Lower leg skin (tissue), 3 donors: Measurements from ENCODE around the gene TRPV5.

Experiments used
- POLR2A ChIP-seq, 2 donors: fragments of 450-650 bp; IDR thresholded peaks; one replicate each; pipeline ENCODE4 v1.6.1; 2016 to 2017; ENCODE audit warnings: antibody characterized with exemption in 2 of 2, mild to moderate bottlenecking in 1 of 2, moderate library complexity in 1 of 2
- TF ChIP-seq, protein P1 (sequence below), 3 donors: fragments of 450-650 bp; IDR thresholded peaks; one replicate each; pipeline ENCODE4 v1.5.1; 2016; ENCODE audit warnings: antibody characterized with exemption in 3 of 3, mild to moderate bottlenecking in 3 of 3, moderate library complexity in 2 of 3

DNA sequence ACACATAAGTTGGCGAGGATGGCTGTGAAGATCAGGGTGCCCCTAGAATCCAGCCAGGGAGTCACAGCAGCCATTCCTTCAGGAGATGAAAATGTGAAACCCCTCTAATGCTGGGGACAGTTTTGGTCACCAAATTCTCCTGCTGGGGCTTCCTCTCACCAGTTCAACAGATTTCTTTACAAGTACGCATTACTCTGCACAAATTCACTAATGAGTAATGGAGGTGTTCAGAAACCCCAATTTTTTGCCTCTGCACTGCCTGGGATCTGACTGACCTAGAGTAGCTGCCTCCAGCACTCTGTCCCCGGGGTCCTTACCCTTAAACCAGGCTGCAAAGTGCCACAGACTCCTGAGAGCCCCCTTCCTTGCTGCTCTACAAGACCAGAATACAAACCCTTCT, 16.1 kb downstream of the TRPV5 start:
- TF ChIP-seq POLR2A (IDR thresholded peaks at IDR 0.05), result no peak
- TF ChIP-seq, protein P1, sequence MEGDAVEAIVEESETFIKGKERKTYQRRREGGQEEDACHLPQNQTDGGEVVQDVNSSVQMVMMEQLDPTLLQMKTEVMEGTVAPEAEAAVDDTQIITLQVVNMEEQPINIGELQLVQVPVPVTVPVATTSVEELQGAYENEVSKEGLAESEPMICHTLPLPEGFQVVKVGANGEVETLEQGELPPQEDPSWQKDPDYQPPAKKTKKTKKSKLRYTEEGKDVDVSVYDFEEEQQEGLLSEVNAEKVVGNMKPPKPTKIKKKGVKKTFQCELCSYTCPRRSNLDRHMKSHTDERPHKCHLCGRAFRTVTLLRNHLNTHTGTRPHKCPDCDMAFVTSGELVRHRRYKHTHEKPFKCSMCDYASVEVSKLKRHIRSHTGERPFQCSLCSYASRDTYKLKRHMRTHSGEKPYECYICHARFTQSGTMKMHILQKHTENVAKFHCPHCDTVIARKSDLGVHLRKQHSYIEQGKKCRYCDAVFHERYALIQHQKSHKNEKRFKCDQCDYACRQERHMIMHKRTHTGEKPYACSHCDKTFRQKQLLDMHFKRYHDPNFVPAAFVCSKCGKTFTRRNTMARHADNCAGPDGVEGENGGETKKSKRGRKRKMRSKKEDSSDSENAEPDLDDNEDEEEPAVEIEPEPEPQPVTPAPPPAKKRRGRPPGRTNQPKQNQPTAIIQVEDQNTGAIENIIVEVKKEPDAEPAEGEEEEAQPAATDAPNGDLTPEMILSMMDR (IDR thresholded peaks at IDR 0.05), result no peak
